B cell (primary cell): ENCODE measurements around the gene RC3H1. TPM values are rescaled to one million over a fixed set of nuclear protein-coding genes. Genes with fewer than 3 reads are reported as not detected.

Experiments used
- ATAC-seq: fragments of 200-7000 bp; cut with Tn5 transposase; one replicate; pipeline ENCODE4 v1.10.0; 2021; ENCODE audit warnings: low read depth, mild to moderate bottlenecking, moderate number of reproducible peaks, moderate library complexity
- CTCF ChIA-PET: fragments of 350-600 bp; sonication (Branson Sonifier 250); formaldehyde crosslinking; loops from one replicate; lab custom pipeline; 2021; ENCODE audit warnings: antibody characterized with exemption, inconsistent platforms; lab: Charles Lee
- POLR2A ChIA-PET: fragments of 350-600 bp; sonication (Branson Sonifier 250); formaldehyde crosslinking; loops from one replicate; lab custom pipeline; 2021; ENCODE audit warnings: antibody characterized with exemption; lab: Charles Lee
- DNase-seq: peaks from one replicate; pipeline ENCODE4 v3.0.0; 2013
- H2AFZ ChIP-seq: 2 replicates; pipeline ENCODE4 v1.6.1; 2012; ENCODE audit warnings: mild to moderate bottlenecking, low read depth, low read length; ENCODE audit not compliant: insufficient read depth, poor library complexity, severe bottlenecking
- H3K27ac ChIP-seq, 2 donors: 1 replicate in 1 of 2; 2 replicates in 1 of 2; pipeline ENCODE4 v1.5.1; 2012 to 2013; ENCODE audit warnings: low read length in 2 of 2, mild to moderate bottlenecking in 2 of 2, moderate library complexity in 1 of 2
- H3K27me3 ChIP-seq, 4 experiments: fragments of 200-600 bp in 1 of 4; sonication (generic) in 1 of 4; replicated peaks in 1 of 4; 1 replicate in 2 of 4; 2 replicates in 2 of 4; pipeline versions ENCODE4 v1.6.1 to v1.7.0; 2013 to 2016; ENCODE audit warnings: low read length in 3 of 4, mild to moderate bottlenecking in 2 of 4, mixed read lengths in 1 of 4, moderate library complexity in 1 of 4; ENCODE audit not compliant: insufficient read depth in 4 of 4, control insufficient read depth in 3 of 4; ENCODE audit errors: control extremely low read depth in 1 of 4
- H3K36me3 ChIP-seq, 2 experiments: replicated peaks in 1 of 2; 1 replicate in 1 of 2; 2 replicates in 1 of 2; pipeline versions ENCODE4 v1.6.1 to v1.7.1; 2013; ENCODE audit warnings: low read length in 1 of 2; ENCODE audit not compliant: insufficient read depth in 2 of 2, control insufficient read depth in 1 of 2; ENCODE audit errors: control extremely low read depth in 1 of 2, extremely low read depth in 1 of 2
- H3K4me1 ChIP-seq, 2 donors: fragments of 200-600 bp in 1 of 2; sonication (generic) in 1 of 2; 1 replicate in 1 of 2; 2 replicates in 1 of 2; pipeline versions ENCODE4 v1.5.1 to v1.6.1; 2013 to 2017; ENCODE audit warnings: low read length in 2 of 2; ENCODE audit not compliant: control insufficient read depth in 2 of 2, insufficient read depth in 2 of 2
- H3K4me2 ChIP-seq: replicated peaks from 2 replicates; pipeline ENCODE3; 2012; ENCODE audit warnings: mild to moderate bottlenecking, low read depth, low read length; ENCODE audit not compliant: poor library complexity, severe bottlenecking
- H3K4me3 ChIP-seq, 5 experiments: fragments of 200-600 bp in 1 of 5; sonication (generic) in 1 of 5; 1 replicate in 3 of 5; 2 replicates in 2 of 5; pipeline versions ENCODE4 v1.5.1 to v1.7.0; 2011 to 2016; ENCODE audit warnings: low read length in 4 of 5, mild to moderate bottlenecking in 4 of 5, low read depth in 2 of 5, control low read depth in 1 of 5, moderate library complexity in 1 of 5; ENCODE audit not compliant: insufficient read depth in 1 of 5; ENCODE audit errors: control extremely low read depth in 1 of 5, extremely low read depth in 1 of 5
- H3K79me2 ChIP-seq: fragments of 200-600 bp; sonication (generic); one replicate; pipeline ENCODE4 v1.6.0; 2016; ENCODE audit warnings: low read length; ENCODE audit not compliant: control insufficient read depth, insufficient read depth
- H3K9ac ChIP-seq: fragments of 200-600 bp; sonication (generic); 2 replicates; pipeline ENCODE4 v1.6.1; 2017; ENCODE audit warnings: mild to moderate bottlenecking, low read length, moderate library complexity
- H3K9me3 ChIP-seq, 3 donors: one replicate each; pipeline versions ENCODE4 v1.6.1 to v1.7.1; 2013; ENCODE audit warnings: low read length in 2 of 3; ENCODE audit not compliant: control insufficient read depth in 2 of 3, insufficient read depth in 1 of 3; ENCODE audit errors: control extremely low read depth in 1 of 3
- H4K20me1 ChIP-seq: 2 replicates; pipeline ENCODE4 v1.6.0; 2012; ENCODE audit warnings: mild to moderate bottlenecking, low read length; ENCODE audit not compliant: insufficient read depth, control insufficient read depth, poor library complexity, severe bottlenecking
- H3K27ac Mint-ChIP-seq: one replicate; pipeline ENCODE4 v1.8.0; 2021; ENCODE audit warnings: mixed read lengths
- H3K27me3 Mint-ChIP-seq: one replicate; pipeline ENCODE4 v1.8.0; 2021; ENCODE audit warnings: mixed read lengths
- H3K4me1 Mint-ChIP-seq: one replicate; pipeline ENCODE4 v1.8.0; 2021; ENCODE audit warnings: mixed read lengths
- H3K4me3 Mint-ChIP-seq: one replicate; pipeline ENCODE4 v1.8.0; 2021; ENCODE audit warnings: mixed read lengths
- H3K9me3 Mint-ChIP-seq: one replicate; pipeline ENCODE4 v1.8.0; 2022; ENCODE audit warnings: mixed read lengths; ENCODE audit not compliant: insufficient read depth
- EZH2 ChIP-seq: IDR thresholded peaks from 2 replicates; pipeline ENCODE4 v1.6.1; 2012; ENCODE audit warnings: borderline replicate concordance, low read depth, mild to moderate bottlenecking, moderate library complexity, low read length; ENCODE audit not compliant: insufficient read depth, poor library complexity, severe bottlenecking
- whole genome bisulfite sequencing: methylation state at CpG from one replicate; pipeline ENCODE4 v1.1.5; 2013; ENCODE audit warnings: missing lambda C conversion rate; ENCODE audit not compliant: insufficient coverage; 5-methylcytosine and 5-hydroxymethylcytosine counted together
- intact Hi-C: fragments of 100-400 bp; cut with micrococcal nuclease; formaldehyde crosslinking; loops from one replicate; pipeline ENCODE4 v1.10.0; 2022
- polyA plus RNA-seq: library from polyadenylated mRNA; depleted of rRNA; stranded (reverse); fragments of >200 nt; gene quantifications from 2 replicates; pipeline ENCODE4 v1.2.3, GENCODE V29; 2012
- total RNA-seq, 2 donors: library from RNA; stranded (reverse); fragments of 120-200 nt in 1 of 2; gene quantifications; 1 replicate in 1 of 2; 2 replicates in 1 of 2; pipeline versions ENCODE4 v1.2.3 to v1.2.4, GENCODE V29; 2013 to 2022
- TF ChIP-seq, protein P1 (sequence below): fragments of 200-600 bp; IDR thresholded peaks from one replicate; pipeline ENCODE4 v1.8.0; 2022; ENCODE audit warnings: antibody characterized with exemption, mild to moderate bottlenecking

The RC3H1 gene
- total and polyA plus RNA-seq, 2 donors (not counting 1 experiment from before 2014, with no cell fraction given): 6.8 to 84.5 TPM

DNA sequence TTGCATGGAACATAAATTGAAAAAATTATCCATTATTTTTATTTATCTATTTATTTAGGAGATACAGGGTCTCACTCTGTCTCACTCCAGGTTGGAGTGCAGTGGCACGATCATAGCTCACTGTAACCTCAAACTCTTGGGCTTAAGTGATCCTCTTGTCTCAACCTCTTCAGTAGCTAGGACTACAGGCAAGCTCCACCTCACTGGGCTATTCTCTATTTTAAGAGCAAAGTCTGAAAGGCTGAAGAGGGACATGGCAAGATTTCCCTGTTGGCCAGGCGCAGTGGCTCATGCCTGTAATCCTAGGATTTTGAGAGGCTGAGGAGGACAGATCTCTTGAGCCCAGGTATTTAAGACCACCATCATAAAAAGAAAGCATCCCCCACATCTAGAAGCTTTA is 14.0 kb upstream of the RC3H1 start:
- TF ChIP-seq, protein P1, sequence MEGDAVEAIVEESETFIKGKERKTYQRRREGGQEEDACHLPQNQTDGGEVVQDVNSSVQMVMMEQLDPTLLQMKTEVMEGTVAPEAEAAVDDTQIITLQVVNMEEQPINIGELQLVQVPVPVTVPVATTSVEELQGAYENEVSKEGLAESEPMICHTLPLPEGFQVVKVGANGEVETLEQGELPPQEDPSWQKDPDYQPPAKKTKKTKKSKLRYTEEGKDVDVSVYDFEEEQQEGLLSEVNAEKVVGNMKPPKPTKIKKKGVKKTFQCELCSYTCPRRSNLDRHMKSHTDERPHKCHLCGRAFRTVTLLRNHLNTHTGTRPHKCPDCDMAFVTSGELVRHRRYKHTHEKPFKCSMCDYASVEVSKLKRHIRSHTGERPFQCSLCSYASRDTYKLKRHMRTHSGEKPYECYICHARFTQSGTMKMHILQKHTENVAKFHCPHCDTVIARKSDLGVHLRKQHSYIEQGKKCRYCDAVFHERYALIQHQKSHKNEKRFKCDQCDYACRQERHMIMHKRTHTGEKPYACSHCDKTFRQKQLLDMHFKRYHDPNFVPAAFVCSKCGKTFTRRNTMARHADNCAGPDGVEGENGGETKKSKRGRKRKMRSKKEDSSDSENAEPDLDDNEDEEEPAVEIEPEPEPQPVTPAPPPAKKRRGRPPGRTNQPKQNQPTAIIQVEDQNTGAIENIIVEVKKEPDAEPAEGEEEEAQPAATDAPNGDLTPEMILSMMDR: no peak
- no peak for TF ChIP-seq EZH2
- intact Hi-C loops: no loop called here
- H3K9me3 ChIP-seq: no peaks in the 10 kb centered on the region
- H3K27ac ChIP-seq: no peak overlapping the region
- Mint-ChIP-seq H3K4me3 (no peak overlapping the region), H3K4me1 (no peaks in the 10 kb centered on the region), H3K27ac (no peak overlapping the region), H3K9me3 (no peaks in the 10 kb centered on the region), H3K27me3 (peaks cover 7% of the 10 kb centered on the region)
- no peak overlapping the region for H3K4me3 ChIP-seq
- ChIA-PET POLR2A (no interaction called here), CTCF (no interaction called here)
- 100% methylated on average over 1 of the region's 2 CpGs for WGBS
- no peaks in the 10 kb centered on the region for H3K4me1 ChIP-seq
- ATAC-seq (no peak), DNase-seq (no peak)
- H3K9ac ChIP-seq: no peak overlapping the region
- no peaks in the 10 kb centered on the region for H3K36me3 ChIP-seq
- no peak overlapping the region for H3K4me2 ChIP-seq
- no peaks in the 10 kb centered on the region for H4K20me1 ChIP-seq
- no peak overlapping the region for H2AFZ ChIP-seq
- no peaks in the 10 kb centered on the region for H3K27me3 ChIP-seq
- no peaks in the 10 kb centered on the region for H3K79me2 ChIP-seq

DNA sequence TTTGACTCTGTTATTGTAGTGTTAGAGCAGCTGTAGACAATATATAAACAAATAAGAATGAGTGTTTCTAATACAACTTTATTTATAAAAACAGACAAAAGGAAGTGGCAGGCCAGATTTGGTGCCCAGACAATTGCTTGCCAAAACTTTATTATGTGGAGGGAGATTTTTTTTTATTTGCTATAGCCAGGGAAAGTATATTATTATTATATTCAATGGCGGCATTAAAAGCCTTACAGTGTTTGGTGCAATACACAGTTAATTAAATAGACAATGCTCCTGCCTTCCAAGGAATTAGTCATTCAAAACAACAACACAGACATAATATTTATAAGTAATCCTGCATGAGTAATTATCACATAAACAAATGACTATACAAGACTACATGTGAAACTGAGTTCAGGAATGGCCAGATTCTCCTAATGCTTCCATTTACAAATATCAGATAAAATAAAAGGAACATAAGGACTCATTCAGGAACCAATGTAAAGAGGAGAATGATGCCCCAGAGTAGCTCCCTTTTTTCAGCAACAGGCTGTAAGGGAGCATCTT is 10.6 kb upstream of the RC3H1 start:
- ATAC-seq: no peak

More for the DNA sequence above, 10.6 kb upstream of the RC3H1 start:
- POLR2A ChIA-PET: no interaction called here
- no peaks in the 10 kb centered on the region for H3K4me1 Mint-ChIP-seq
- WGBS: no CpG with 5 or more reads among the region's 1 CpG
- H3K9me3 ChIP-seq: no peaks in the 10 kb centered on the region
- CTCF ChIA-PET: no interaction called here
- no peaks in the 10 kb centered on the region for H3K27me3 ChIP-seq
- no peak overlapping the region for H2AFZ ChIP-seq
- no peak overlapping the region for H3K4me3 Mint-ChIP-seq
- no peak overlapping the region for H3K9ac ChIP-seq
- no peak overlapping the region for H3K4me3 ChIP-seq
- no peaks in the 10 kb centered on the region for H4K20me1 ChIP-seq
- H3K27ac ChIP-seq: no peak overlapping the region
- H3K9me3 Mint-ChIP-seq: no peaks in the 10 kb centered on the region
- no peak for TF ChIP-seq EZH2
- TF ChIP-seq, protein P1: no peak
- H3K36me3 ChIP-seq: no peaks in the 10 kb centered on the region
- no peak overlapping the region for H3K4me2 ChIP-seq
- no peaks in the 10 kb centered on the region for H3K4me1 ChIP-seq
- no peaks in the 10 kb centered on the region for H3K79me2 ChIP-seq
- intact Hi-C loops: no loop called here
- H3K27ac Mint-ChIP-seq: no peak overlapping the region
- DNase-seq: no peak
- peaks cover 4% of the 10 kb centered on the region for H3K27me3 Mint-ChIP-seq
